Spleen (tissue), 7 donors: Measurements from ENCODE around the gene ANKRD17.

Experiments
- POLR2A ChIP-seq, 3 donors: fragments of 450-650 bp; IDR thresholded peaks; one replicate each; pipeline ENCODE4 v1.5.1; 2017; ENCODE audit warnings: antibody characterized with exemption in 3 of 3, mild to moderate bottlenecking in 1 of 3
- POLR2AphosphoS5 ChIP-seq, 3 donors: sonication (generic); formaldehyde crosslinking; IDR thresholded peaks; one replicate each; pipeline ENCODE4 v1.5.1; 2017; ENCODE audit warnings: antibody characterized with exemption in 3 of 3
- TF ChIP-seq, protein P1 (sequence below), 11 experiments: fragments of 200-600 bp in 7 of 11; fragments of 450-650 bp in 4 of 11; sonication (generic) in 4 of 11; IDR thresholded peaks in 8 of 11; conservative IDR thresholded peaks in 3 of 11; 1 replicate in 7 of 11; 2 replicates in 4 of 11; pipeline versions ENCODE4 v1.4.0 to v1.8.0; 2016 to 2021; ENCODE audit warnings: antibody characterized with exemption in 11 of 11, inconsistent platforms in 4 of 11, mild to moderate bottlenecking in 1 of 11
- donor health status: DM: no; HTN: no; CAD: no; lungs with moderate emphysema.
- donor health status: DM: no; HTN: no; CAD: no.
- donor health status: DM: no; HTN: no; CAD: no.

DNA sequence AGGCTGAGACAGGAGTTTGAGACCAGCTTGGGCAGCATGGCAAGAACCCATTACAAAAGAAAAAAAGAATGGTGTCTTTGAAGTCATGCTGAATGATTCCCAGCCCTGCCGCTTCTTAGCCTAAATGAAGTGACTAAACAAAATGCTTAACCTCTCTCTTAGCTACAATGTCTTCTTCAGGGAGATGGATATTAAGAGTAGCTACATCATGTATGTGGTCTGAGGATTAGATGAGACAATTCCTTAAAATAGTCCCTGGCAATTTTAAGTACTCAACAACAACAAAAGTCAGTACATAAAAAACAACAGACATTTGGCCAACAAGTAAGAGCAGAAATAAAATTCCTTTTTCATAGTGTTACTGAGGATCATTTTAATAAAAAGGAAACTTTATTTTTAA, 124.8 kb downstream of the ANKRD17 start:
- TF ChIP-seq, protein P1, sequence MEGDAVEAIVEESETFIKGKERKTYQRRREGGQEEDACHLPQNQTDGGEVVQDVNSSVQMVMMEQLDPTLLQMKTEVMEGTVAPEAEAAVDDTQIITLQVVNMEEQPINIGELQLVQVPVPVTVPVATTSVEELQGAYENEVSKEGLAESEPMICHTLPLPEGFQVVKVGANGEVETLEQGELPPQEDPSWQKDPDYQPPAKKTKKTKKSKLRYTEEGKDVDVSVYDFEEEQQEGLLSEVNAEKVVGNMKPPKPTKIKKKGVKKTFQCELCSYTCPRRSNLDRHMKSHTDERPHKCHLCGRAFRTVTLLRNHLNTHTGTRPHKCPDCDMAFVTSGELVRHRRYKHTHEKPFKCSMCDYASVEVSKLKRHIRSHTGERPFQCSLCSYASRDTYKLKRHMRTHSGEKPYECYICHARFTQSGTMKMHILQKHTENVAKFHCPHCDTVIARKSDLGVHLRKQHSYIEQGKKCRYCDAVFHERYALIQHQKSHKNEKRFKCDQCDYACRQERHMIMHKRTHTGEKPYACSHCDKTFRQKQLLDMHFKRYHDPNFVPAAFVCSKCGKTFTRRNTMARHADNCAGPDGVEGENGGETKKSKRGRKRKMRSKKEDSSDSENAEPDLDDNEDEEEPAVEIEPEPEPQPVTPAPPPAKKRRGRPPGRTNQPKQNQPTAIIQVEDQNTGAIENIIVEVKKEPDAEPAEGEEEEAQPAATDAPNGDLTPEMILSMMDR (IDR thresholded peaks at IDR 0.05 in 8 of 11, conservative IDR thresholded peaks at IDR 0.05 in 3 of 11) = no peak
- TF ChIP-seq POLR2AphosphoS5 (IDR thresholded peaks at IDR 0.05) (no peak), POLR2A (IDR thresholded peaks at IDR 0.05) (no peak)
